ENCODE measurements around the gene ADAM22. TPM values are rescaled to one million over a fixed set of nuclear protein-coding genes. Genes with fewer than 3 reads are reported as not detected.

The ADAM22 gene
- polyA plus RNA-seq, 12 donors, result 7.9 to 31.6 (median 14.6) TPM; not detected in 1

GRCh38 chr7:88165697-88166096 is 231.6 kb downstream of the ADAM22 start:
- DNase-seq, result no peak

- DNase-seq, result no peak
These were observed 233.2 kb downstream of the ADAM22 start for GRCh38 chr7:88167223-88167622.

GRCh38 chr7:88167721-88168120 is 233.7 kb downstream of the ADAM22 start:
- DNase-seq, result no peak

GRCh38 chr7:88169717-88170320 is 235.8 kb downstream of the ADAM22 start:
- peak; percentile 43 for DNase-seq

GRCh38 chr7:88172842-88173241 is 238.8 kb downstream of the ADAM22 start:
- no peak for DNase-seq

GRCh38 chr7:88176190-88176589 is 242.1 kb downstream of the ADAM22 start:
- DNase-seq, result no peak

- DNase-seq, result no peak
These were observed 249.0 kb downstream of the ADAM22 start for GRCh38 chr7:88183051-88183450.

- no peak for DNase-seq
These were observed 250.8 kb downstream of the ADAM22 start for GRCh38 chr7:88184848-88185304.

GRCh38 chr7:88185650-88186049 is 251.6 kb downstream of the ADAM22 start:
- no peak for DNase-seq

- DNase-seq, result no peak
These were observed 257.9 kb downstream of the ADAM22 start for GRCh38 chr7:88191911-88192310.

GRCh38 chr7:88200261-88200660 is 266.2 kb downstream of the ADAM22 start:
- no peak for DNase-seq

- DNase-seq, result no peak
These were observed 266.7 kb downstream of the ADAM22 start for GRCh38 chr7:88200789-88201188.

GRCh38 chr7:88201305-88201704 is 267.3 kb downstream of the ADAM22 start:
- DNase-seq, result no peak

- DNase-seq, result no peak
These were observed 268.2 kb downstream of the ADAM22 start for GRCh38 chr7:88202278-88202677.

GRCh38 chr7:88202799-88203198 is 268.7 kb downstream of the ADAM22 start:
- DNase-seq, result no peak

- DNase-seq, result no peak
These were observed 269.4 kb downstream of the ADAM22 start for GRCh38 chr7:88203401-88203800.

GRCh38 chr7:88204525-88205110 is 270.6 kb downstream of the ADAM22 start:
- DNase-seq, result no peak

GRCh38 chr7:88205179-88205578 is 271.1 kb downstream of the ADAM22 start:
- no peak for DNase-seq

GRCh38 chr7:88206254-88206653 is 272.2 kb downstream of the ADAM22 start:
- DNase-seq, result no peak

GRCh38 chr7:88208521-88208920 is 274.5 kb downstream of the ADAM22 start:
- no peak for DNase-seq

- no peak for DNase-seq
These were observed 278.9 kb downstream of the ADAM22 start for GRCh38 chr7:88212918-88213317.

GRCh38 chr7:88214456-88214855 is 280.4 kb downstream of the ADAM22 start:
- DNase-seq, result no peak

GRCh38 chr7:88215295-88215694 is 281.2 kb downstream of the ADAM22 start:
- DNase-seq, result no peak

- DNase-seq, result no peak
These were observed 282.2 kb downstream of the ADAM22 start for GRCh38 chr7:88216276-88216675.
